H1 (cell line): ENCODE data around the gene SCYGR4. TPM values are rescaled to one million over a fixed set of nuclear protein-coding genes. Genes with fewer than 3 reads are reported as not detected.

Source experiments
- CTCF ChIA-PET: fragments of 300-600 bp; sonication (Branson Sonifier 250); formaldehyde crosslinking; loops from one replicate; lab custom pipeline; 2021; ENCODE audit not compliant: partially characterized antibody; lab: Charles Lee
- POLR2A ChIA-PET: fragments of 300-600 bp; sonication (Branson Sonifier 250); formaldehyde crosslinking; loops from one replicate; lab custom pipeline; 2021; ENCODE audit warnings: inconsistent platforms; ENCODE audit not compliant: partially characterized antibody; lab: Charles Lee
- DNase-seq, 2 experiments: peaks; one replicate each; pipeline versions ENCODE4 v3.0.0 to v3.0.0-alpha.2; 2010 to 2022; ENCODE audit warnings: low spot score in 2 of 2, low read depth in 1 of 2, mixed read lengths in 1 of 2
- FAIRE-seq: peaks from 2 replicates; lab custom pipeline; 2011; peaks lifted over from hg19 to GRCh38; lab: Jason Lieb, UNC
- H2AFZ ChIP-seq: 2 replicates; pipeline ENCODE4 v1.8.1; 2012; ENCODE audit warnings: low read length, inconsistent platforms
- H2AK5ac ChIP-seq: 2 replicates; pipeline ENCODE4 v1.6.1; 2013; ENCODE audit warnings: low read depth, low read length
- H2BK120ac ChIP-seq: replicated peaks from 2 replicates; pipeline ENCODE3; 2013; ENCODE audit warnings: low read depth, low read length, inconsistent platforms
- H2BK12ac ChIP-seq: 2 replicates; pipeline ENCODE4 v1.6.1; 2013; ENCODE audit warnings: low read depth, low read length
- H2BK15ac ChIP-seq: 2 replicates; pipeline ENCODE4 v1.6.1; 2013; ENCODE audit warnings: low read length
- H2BK20ac ChIP-seq: 2 replicates; pipeline ENCODE4 v1.6.1; 2013; ENCODE audit warnings: low read length
- H2BK5ac ChIP-seq: 2 replicates; pipeline ENCODE4 v1.6.1; 2013; ENCODE audit warnings: low read depth, low read length
- H3K14ac ChIP-seq: 2 replicates; pipeline ENCODE4 v1.6.1; 2013; ENCODE audit warnings: inconsistent platforms; ENCODE audit not compliant: insufficient read length
- H3K18ac ChIP-seq: 2 replicates; pipeline ENCODE4 v1.6.1; 2013; ENCODE audit warnings: low read length; ENCODE audit errors: extremely low read depth
- H3K23ac ChIP-seq: 2 replicates; pipeline ENCODE4 v1.6.1; 2013; ENCODE audit warnings: inconsistent platforms; ENCODE audit not compliant: insufficient read length
- H3K23me2 ChIP-seq: 2 replicates; pipeline ENCODE4 v1.6.1; 2013; ENCODE audit warnings: low read depth, low read length
- H3K27ac ChIP-seq: 2 replicates; pipeline ENCODE4 v1.6.1; 2011; ENCODE audit warnings: low read depth, low read length, inconsistent platforms
- H3K27me3 ChIP-seq, 4 experiments: replicated peaks in 1 of 4; 1 replicate in 1 of 4; 2 replicates in 3 of 4; pipeline versions ENCODE4 v1.6.1 to v1.8.1; 2011 to 2013; ENCODE audit warnings: low read length in 3 of 4, mild to moderate bottlenecking in 3 of 4, inconsistent platforms in 2 of 4, mixed read lengths in 2 of 4, moderate library complexity in 1 of 4; ENCODE audit not compliant: control insufficient read depth in 3 of 4, insufficient read depth in 3 of 4; ENCODE audit errors: extremely low read depth in 1 of 4
- H3K36me3 ChIP-seq, 4 experiments: 2 replicates each; pipeline versions ENCODE4 v1.6.1 to v1.8.1; 2011 to 2013; ENCODE audit warnings: mild to moderate bottlenecking in 4 of 4, low read length in 3 of 4, moderate library complexity in 2 of 4, control low read depth in 1 of 4, inconsistent platforms in 1 of 4; ENCODE audit not compliant: insufficient read depth in 4 of 4, control insufficient read depth in 2 of 4
- H3K4ac ChIP-seq: replicated peaks from 2 replicates; pipeline ENCODE3; 2013; ENCODE audit warnings: low read length, low read depth, mixed read lengths, inconsistent platforms; ENCODE audit not compliant: insufficient read length
- H3K4me1 ChIP-seq, 4 experiments: replicated peaks in 1 of 4; 1 replicate in 1 of 4; 2 replicates in 3 of 4; pipeline versions ENCODE4 v1.6.1 to v1.8.1; 2011 to 2013; ENCODE audit warnings: low read length in 3 of 4, inconsistent platforms in 2 of 4, mixed read lengths in 1 of 4; ENCODE audit not compliant: insufficient read depth in 4 of 4, control insufficient read depth in 3 of 4
- H3K4me2 ChIP-seq, 2 experiments: 2 replicates each; pipeline versions ENCODE4 v1.6.1 to v1.8.1; 2011 to 2013; ENCODE audit warnings: low read depth in 2 of 2, low read length in 2 of 2, control low read depth in 1 of 2, inconsistent platforms in 1 of 2, mild to moderate bottlenecking in 1 of 2; ENCODE audit not compliant: insufficient read depth in 1 of 2
- H3K4me3 ChIP-seq, 4 experiments: fragments of 200-600, 300-600 bp in 1 of 4; sonication (generic), shearing (Covaris generic), sonication (Bioruptor Twin) in 1 of 4; 2 replicates each; pipeline versions ENCODE4 v1.5.1 to v1.8.1; 2011 to 2016; ENCODE audit warnings: low read length in 4 of 4, low read depth in 3 of 4, control low read depth in 2 of 4, inconsistent platforms in 2 of 4, mild to moderate bottlenecking in 2 of 4, mixed read lengths in 1 of 4, moderate library complexity in 1 of 4; ENCODE audit not compliant: insufficient read depth in 2 of 4; ENCODE audit errors: extremely low read depth in 1 of 4
- H3K56ac ChIP-seq: replicated peaks from 2 replicates; pipeline ENCODE3; 2013; ENCODE audit warnings: low read depth, mild to moderate bottlenecking, mixed read lengths, low read length, inconsistent platforms; ENCODE audit not compliant: insufficient read length
- H3K79me1 ChIP-seq: 2 replicates; pipeline ENCODE4 v1.6.1; 2013; ENCODE audit warnings: low read depth, low read length, control low read depth
- H3K79me2 ChIP-seq, 2 experiments: 2 replicates each; pipeline versions ENCODE4 v1.6.1 to v1.8.1; 2012 to 2013; ENCODE audit warnings: low read length in 2 of 2, mild to moderate bottlenecking in 2 of 2, inconsistent platforms in 1 of 2; ENCODE audit not compliant: insufficient read depth in 2 of 2, control insufficient read depth in 1 of 2
- H3K9ac ChIP-seq, 4 experiments: replicated peaks in 1 of 4; 1 replicate in 1 of 4; 2 replicates in 3 of 4; pipeline versions ENCODE4 v1.6.1 to v1.8.1; 2011 to 2013; ENCODE audit warnings: low read depth in 3 of 4, low read length in 3 of 4, control low read depth in 2 of 4, mild to moderate bottlenecking in 2 of 4, moderate library complexity in 2 of 4, inconsistent platforms in 1 of 4; ENCODE audit errors: extremely low read depth in 1 of 4
- H3K9me3 ChIP-seq, 2 experiments: 2 replicates each; pipeline versions ENCODE4 v1.6.1 to v1.8.1; 2012 to 2013; ENCODE audit warnings: mild to moderate bottlenecking in 2 of 2, moderate library complexity in 2 of 2, control low read depth in 1 of 2, inconsistent platforms in 1 of 2, low read depth in 1 of 2, low read length in 1 of 2, mixed read lengths in 1 of 2; ENCODE audit not compliant: insufficient read depth in 2 of 2
- H4K20me1 ChIP-seq, 2 experiments: replicated peaks in 1 of 2; 2 replicates each; pipeline versions ENCODE3 to v1.8.1; 2011 to 2013; ENCODE audit warnings: inconsistent platforms in 2 of 2, low read length in 2 of 2, mild to moderate bottlenecking in 1 of 2; ENCODE audit not compliant: insufficient read depth in 2 of 2, control insufficient read depth in 1 of 2
- H4K5ac ChIP-seq: 2 replicates; pipeline ENCODE4 v1.6.1; 2013; ENCODE audit warnings: low read length, low read depth, mixed read lengths, inconsistent platforms; ENCODE audit not compliant: insufficient read length
- H4K8ac ChIP-seq: 2 replicates; pipeline ENCODE4 v1.8.0; 2013; ENCODE audit warnings: mild to moderate bottlenecking, moderate library complexity, low read length, inconsistent platforms; ENCODE audit not compliant: insufficient read depth; ENCODE audit errors: extremely low read depth
- H4K91ac ChIP-seq: replicated peaks from 2 replicates; pipeline ENCODE3; 2013; ENCODE audit warnings: low read length, mixed read lengths, inconsistent platforms; ENCODE audit not compliant: insufficient read length
- ASH2L ChIP-seq: fragments of 200-600, 300-600 bp; sonication (generic); IDR thresholded peaks from one replicate; pipeline ENCODE4 v1.7.1; 2017; ENCODE audit warnings: low read length
- CBX5 ChIP-seq: fragments of 300-800, 300-1000 bp; sonication (generic); IDR thresholded peaks from 2 replicates; pipeline ENCODE4 v1.7.1; 2016; ENCODE audit warnings: antibody characterized with exemption, low read length, low read depth
- CTBP2 ChIP-seq: IDR thresholded peaks from 2 replicates; pipeline ENCODE4 v1.7.0; 2011; ENCODE audit warnings: borderline replicate concordance, mild to moderate bottlenecking, moderate library complexity, mixed read lengths, low read length; ENCODE audit not compliant: insufficient read depth, insufficient read length
- MAFK ChIP-seq: IDR thresholded peaks from 2 replicates; pipeline ENCODE4 v1.6.1; 2012; ENCODE audit warnings: low read depth, mild to moderate bottlenecking, improper control_type of control experiment, low read length
- NRF1 ChIP-seq: IDR thresholded peaks from 2 replicates; pipeline ENCODE4 v1.6.1; 2011; ENCODE audit warnings: mild to moderate bottlenecking, low read depth, low read length, improper control_type of control experiment
- RBBP5 ChIP-seq: IDR thresholded peaks from 2 replicates; pipeline ENCODE4 v1.7.1; 2012; ENCODE audit warnings: low read depth, mild to moderate bottlenecking, inconsistent platforms, low read length, moderate library complexity, borderline replicate concordance
- SP1 ChIP-seq: IDR thresholded peaks from 2 replicates; pipeline ENCODE4 v1.6.1; 2011; ENCODE audit warnings: low read depth, low read length
- TAF7 ChIP-seq: optimal IDR thresholded peaks from 2 replicates; pipeline ENCODE3; 2011; ENCODE audit warnings: low read depth, mild to moderate bottlenecking, inconsistent platforms, low read length, moderate library complexity, borderline replicate concordance
- TCF12 ChIP-seq: IDR thresholded peaks from 2 replicates; pipeline ENCODE4 v1.6.1; 2011; ENCODE audit warnings: low read depth, mild to moderate bottlenecking, low read length
- WGBS, 2 experiments: shearing (Covaris generic) in 1 of 2; methylation state at CpG; one replicate each; pipeline versions ENCODE4 v1.1.6 to v1.1.7; 2013 to 2015; ENCODE audit warnings: low lambda C conversion rate in 2 of 2, mixed read lengths in 2 of 2, inconsistent platforms in 1 of 2, low coverage in 1 of 2, missing lambda C conversion rate in 1 of 2; ENCODE audit not compliant: insufficient replicate concordance in 2 of 2, insufficient coverage in 1 of 2, insufficient read length in 1 of 2; ENCODE audit errors: extremely low coverage in 1 of 2, missing lambda C conversion rate in 1 of 2; 5-methylcytosine and 5-hydroxymethylcytosine counted together
- polyA plus RNA-seq, 7 experiments: library from polyadenylated mRNA; depleted of rRNA in 3 of 7; stranded (reverse) in 5 of 7; unstranded in 2 of 7; fragments of >200 nt in 5 of 7; fragments of 200-250 nt in 2 of 7; gene quantifications; 1 replicate in 5 of 7; 2 replicates in 1 of 7; 4 replicates in 1 of 7; pipeline versions ENCODE4 v1.2.1 to v1.2.3, GENCODE V29; 2011 to 2013; ENCODE audit warnings: missing spikeins in 2 of 7, mixed read lengths in 2 of 7
- total RNA-seq: library from RNA; stranded (reverse); fragmentation: NEBNext Ultra II Directional; extraction: Animal tissue kit (Norgen Biotek cat#: 25700); gene quantifications from 2 replicates; pipeline ENCODE4 v1.2.1, GENCODE V29; 2021

SCYGR4 gene
- total and polyA plus RNA-seq, 2 of the 8 experiments (the other 6 are each of a cell fraction or from before 2014, with no cell fraction given), result not detected

DNA sequence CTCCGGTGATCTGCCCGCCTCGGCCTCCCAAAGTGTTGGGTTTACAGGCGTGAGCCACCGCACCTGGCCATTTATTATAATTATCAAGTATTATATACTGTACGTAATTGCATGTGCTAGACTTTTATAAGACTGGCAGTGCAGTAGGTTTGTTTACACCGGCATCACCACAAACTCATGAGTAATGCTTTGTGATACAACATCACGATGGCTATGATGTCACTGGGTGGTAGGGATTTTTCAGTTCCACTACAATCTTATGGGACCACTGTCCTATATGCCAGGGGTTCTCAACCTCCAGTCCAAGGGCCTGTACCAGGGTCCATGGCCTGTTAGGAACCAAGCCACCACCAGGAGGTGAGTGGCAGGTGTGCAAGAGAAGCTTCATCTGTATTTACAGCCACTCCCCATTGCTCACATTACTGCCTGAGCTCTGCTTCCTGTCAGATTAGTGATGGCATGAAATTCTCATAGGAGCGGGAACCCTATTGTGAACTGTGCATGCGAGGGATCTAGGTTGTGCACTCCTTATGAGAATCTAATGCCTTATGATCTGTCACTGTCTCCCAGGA lies 9.4 kb downstream of the SCYGR4 start:
- H3K4ac ChIP-seq, result no peak overlapping the region
- POLR2A ChIA-PET, result no interaction called here
- no peak overlapping the region for H4K5ac ChIP-seq
- H3K36me3 ChIP-seq, result no peaks in the 10 kb centered on the region
- no peak overlapping the region for H3K56ac ChIP-seq
- H3K14ac ChIP-seq, result no peak overlapping the region
- H2BK20ac ChIP-seq, result no peak overlapping the region
- no peak overlapping the region for H2AK5ac ChIP-seq
- no peak overlapping the region for H3K9ac ChIP-seq
- H3K79me2 ChIP-seq, result no peaks in the 10 kb centered on the region
- no peak overlapping the region for H2BK15ac ChIP-seq
- H3K79me1 ChIP-seq, result no peaks in the 10 kb centered on the region; the same call in 1 of the 2 replicates
- DNase-seq, result no peak
- H2BK12ac ChIP-seq, result no peak overlapping the region
- no peak overlapping the region for H3K18ac ChIP-seq
- no peak overlapping the region for H3K23ac ChIP-seq
- no peaks in the 10 kb centered on the region for H3K9me3 ChIP-seq
- FAIRE-seq, result no peak
- TF ChIP-seq TAF7 (no peak), CTBP2 (no peak), CBX5 (no peak), TCF12 (no peak), NRF1 (no peak), RBBP5 (no peak), SP1 (no peak), MAFK (no peak), ASH2L (no peak)
- H3K27me3 ChIP-seq, result no peaks in the 10 kb centered on the region
- H2BK5ac ChIP-seq, result no peak overlapping the region
- H3K23me2 ChIP-seq, result no peaks in the 10 kb centered on the region; the same call in 1 of the 2 replicates
- H3K4me2 ChIP-seq, result no peak overlapping the region
- no peak overlapping the region for H3K27ac ChIP-seq
- no peak overlapping the region for H2BK120ac ChIP-seq
- CTCF ChIA-PET, result interaction anchor here (0.6 to 1.0 kb wide), 2 partner anchors 10 to 144 kb away, joined by 3 to 4 read pairs; no protein-coding TSS in a partner anchor
- H3K4me1 ChIP-seq, result no peaks in the 10 kb centered on the region
- no peak overlapping the region for H4K8ac ChIP-seq
- no peaks in the 10 kb centered on the region for H4K20me1 ChIP-seq
- WGBS, 2 experiments, result 95% methylated on average over 10 of the region's 10 CpGs; no CpG with 5 or more reads in 1 of the 2 experiments
- H3K4me3 ChIP-seq, result no peak overlapping the region
- no peak overlapping the region for H4K91ac ChIP-seq
- H2AFZ ChIP-seq, result no peak overlapping the region
